Kidney glomerular epithelial cell (primary cell): ENCODE results near the gene CHAC2.
A peak's percentile ranks its signal among the peaks of the same experiment; 100 is the strongest.
"Not testable (repeated sequence)": the region's sequence is repeated elsewhere in the genome, so short reads cannot be mapped to it uniquely, and the experiment has no call there.

ENCODE experiments used
- DNase-seq: peaks from one replicate; lab custom pipeline; 2025; lab: John Stamatoyannopoulos, UW

Gene CHAC2

GRCh38 chr2:53767405-53768241, at the start of gene CHAC2:
TSS of gene CHAC2 (plus strand) at chr2:53767804. CDS start at chr2:53767887, 83 bp downstream.
- DNase-seq = peak; percentile 84

- DNase-seq = not testable (repeated sequence)
Observed at GRCh38 chr2:53720944-53721343, 46.7 kb upstream of the CHAC2 start.

GRCh38 chr2:53724536-53724935, 43.1 kb upstream of the CHAC2 start:
- no peak for DNase-seq

- DNase-seq = no peak
Observed at GRCh38 chr2:53725662-53726061, 41.9 kb upstream of the CHAC2 start.

- DNase-seq = no peak
Observed at GRCh38 chr2:53727921-53728320, 39.7 kb upstream of the CHAC2 start.

- no peak for DNase-seq
Observed at GRCh38 chr2:53729143-53729762, 38.4 kb upstream of the CHAC2 start.

GRCh38 chr2:53737091-53737490, 30.5 kb upstream of the CHAC2 start:
- DNase-seq = no peak

GRCh38 chr2:53739032-53739431, 28.6 kb upstream of the CHAC2 start:
- DNase-seq = no peak

GRCh38 chr2:53740170-53740569, 27.4 kb upstream of the CHAC2 start:
- peak; percentile 1 for DNase-seq

GRCh38 chr2:53744395-53745065, 23.1 kb upstream of the CHAC2 start:
- no peak for DNase-seq

GRCh38 chr2:53750041-53750768, 17.4 kb upstream of the CHAC2 start:
- DNase-seq = no peak

- DNase-seq = peak; percentile 30
Observed at GRCh38 chr2:53751728-53752127, 15.9 kb upstream of the CHAC2 start.

GRCh38 chr2:53752385-53752784, 15.2 kb upstream of the CHAC2 start:
- no peak for DNase-seq

- no peak for DNase-seq
Observed at GRCh38 chr2:53753041-53753440, 14.6 kb upstream of the CHAC2 start.

- no peak for DNase-seq
Observed at GRCh38 chr2:53755121-53755520, 12.5 kb upstream of the CHAC2 start.

GRCh38 chr2:53756644-53757043, 11.0 kb upstream of the CHAC2 start:
- DNase-seq = no peak

- DNase-seq = not testable (repeated sequence)
Observed at GRCh38 chr2:53757206-53757605, 10.4 kb upstream of the CHAC2 start.

- DNase-seq = no peak
Observed at GRCh38 chr2:53765767-53766166, 1.8 kb upstream of the CHAC2 start.

- DNase-seq = peak; percentile 29
Observed at GRCh38 chr2:53768242-53768542, 588 bp downstream of the CHAC2 start.

- no peak for DNase-seq
Observed at GRCh38 chr2:53769318-53769945, 1.8 kb downstream of the CHAC2 start.

GRCh38 chr2:53770264-53770663, 2.7 kb downstream of the CHAC2 start:
- no peak for DNase-seq

- DNase-seq = no peak
Observed at GRCh38 chr2:53777134-53777533, 9.5 kb downstream of the CHAC2 start.
